ENCODE results near the gene SUPT16H.

The SUPT16H gene

DNA sequence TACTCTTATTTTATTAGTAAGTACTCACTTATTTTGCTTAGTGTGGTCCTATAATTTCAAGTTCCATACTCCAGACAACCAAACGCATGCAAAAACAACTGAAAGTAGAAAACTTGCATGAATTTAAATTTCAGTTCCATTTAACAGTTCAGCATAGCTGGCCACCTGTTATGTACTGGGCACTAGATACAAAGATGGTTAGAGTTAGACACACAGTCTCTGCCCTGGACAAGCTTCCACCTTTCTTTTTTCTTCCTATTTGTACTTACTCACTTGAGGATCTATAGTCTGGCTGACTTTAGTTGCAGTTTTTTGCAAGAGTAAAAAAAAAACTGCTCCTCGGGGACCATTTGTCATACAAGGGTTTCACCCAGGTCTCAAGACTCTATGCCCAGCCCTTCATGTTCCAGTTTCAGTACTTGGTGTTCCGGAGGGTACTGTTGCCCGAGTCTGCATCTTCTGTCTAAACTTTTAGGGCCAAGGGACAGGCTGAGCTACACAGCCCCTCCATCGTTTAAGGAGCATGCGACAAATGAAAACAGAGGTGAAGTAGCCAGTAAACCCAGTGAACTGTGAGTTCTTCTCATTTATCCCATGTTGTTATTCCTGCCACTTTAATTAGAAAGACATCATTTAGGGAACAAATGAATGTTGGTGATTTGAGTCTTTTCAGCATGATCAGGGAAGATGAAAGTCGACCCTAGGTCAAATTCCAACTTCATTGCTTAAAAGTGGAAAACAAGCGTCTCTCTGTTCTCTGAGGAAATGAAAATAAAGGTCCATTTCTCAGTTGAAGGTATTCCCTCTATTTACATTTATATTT lies 81.6 kb downstream of the SUPT16H start:
- no peak for DNase-seq (ENCODE audit: insufficient read length, low spot score)
- FAIRE-seq, result no peak

More for the DNA sequence above, 81.6 kb downstream of the SUPT16H start:
- no peak for TF ChIP-seq POLR2A (IDR thresholded peaks at IDR 0.05; ENCODE audit: low read depth, low read length)

Measured in H54 (cell line).